Activated naive CD4-positive, alpha-beta T cell treated with anti-CD3 and anti-CD28 coated beads, Interleukin-2, amount 50 U/mL, for 24 hours (primary cell): ENCODE measurements around the gene SLC16A1.
"Not testable (repeated sequence)": the region's sequence is repeated elsewhere in the genome, so short reads cannot be mapped to it uniquely, and the experiment has no call there.

Experiments used
- H3K27ac Mint-ChIP-seq: one replicate; pipeline ENCODE4 v1.8.0; 2021; ENCODE audit warnings: mild to moderate bottlenecking, mixed read lengths
- H3K27me3 Mint-ChIP-seq: one replicate; pipeline ENCODE4 v1.8.0; 2021; ENCODE audit warnings: mixed read lengths
- H3K36me3 Mint-ChIP-seq: one replicate; pipeline ENCODE4 v1.8.0; 2021; ENCODE audit warnings: mixed read lengths
- H3K4me1 Mint-ChIP-seq: one replicate; pipeline ENCODE4 v1.8.0; 2021; ENCODE audit warnings: mixed read lengths
- H3K4me3 Mint-ChIP-seq: one replicate; pipeline ENCODE4 v1.8.0; 2021; ENCODE audit warnings: mild to moderate bottlenecking, mixed read lengths
- H3K9me3 Mint-ChIP-seq: one replicate; pipeline ENCODE4 v1.8.0; 2021; ENCODE audit warnings: mixed read lengths

SLC16A1 gene, protein sequence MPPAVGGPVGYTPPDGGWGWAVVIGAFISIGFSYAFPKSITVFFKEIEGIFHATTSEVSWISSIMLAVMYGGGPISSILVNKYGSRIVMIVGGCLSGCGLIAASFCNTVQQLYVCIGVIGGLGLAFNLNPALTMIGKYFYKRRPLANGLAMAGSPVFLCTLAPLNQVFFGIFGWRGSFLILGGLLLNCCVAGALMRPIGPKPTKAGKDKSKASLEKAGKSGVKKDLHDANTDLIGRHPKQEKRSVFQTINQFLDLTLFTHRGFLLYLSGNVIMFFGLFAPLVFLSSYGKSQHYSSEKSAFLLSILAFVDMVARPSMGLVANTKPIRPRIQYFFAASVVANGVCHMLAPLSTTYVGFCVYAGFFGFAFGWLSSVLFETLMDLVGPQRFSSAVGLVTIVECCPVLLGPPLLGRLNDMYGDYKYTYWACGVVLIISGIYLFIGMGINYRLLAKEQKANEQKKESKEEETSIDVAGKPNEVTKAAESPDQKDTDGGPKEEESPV

DNA sequence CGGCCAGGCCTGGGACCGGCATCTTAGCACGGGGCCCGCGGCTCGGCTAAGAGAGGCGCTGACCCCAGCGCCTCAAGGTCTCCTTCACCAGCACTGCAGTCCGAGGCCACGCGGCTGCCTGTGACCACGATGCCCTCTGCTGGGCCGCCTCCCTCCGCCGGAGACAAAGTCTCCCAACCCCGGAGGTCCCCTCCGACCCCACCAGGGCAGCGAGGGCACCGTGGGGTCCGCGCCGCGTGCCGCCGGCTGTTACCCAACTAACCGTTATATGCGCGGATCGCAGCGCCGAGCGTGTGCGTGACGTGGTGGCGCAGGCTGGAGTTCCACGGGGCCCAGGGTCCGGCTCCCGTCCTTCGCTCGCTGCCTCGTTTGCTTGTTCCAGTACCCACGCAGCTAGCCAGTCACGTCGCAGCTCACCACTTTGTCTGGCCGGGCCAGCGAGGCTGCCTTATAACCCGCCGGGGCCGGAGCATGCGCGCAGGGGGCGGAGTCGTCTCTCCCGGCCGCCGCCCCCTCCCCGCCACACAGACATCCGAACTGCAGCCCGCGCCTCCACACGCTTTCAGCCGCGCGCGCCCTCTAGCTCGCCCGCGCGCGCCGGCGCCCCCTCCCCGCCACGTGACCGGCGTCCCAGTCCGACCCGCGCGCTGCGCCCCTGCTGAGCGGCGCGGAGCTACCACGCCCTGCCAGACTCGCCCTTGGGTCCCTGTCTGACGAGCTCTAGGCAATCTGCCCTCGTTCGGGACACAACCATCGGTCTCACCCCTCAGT, at the start of gene SLC16A1:
TSS of gene SLC16A1 (minus strand) at position 424 of the 771 bp plus-strand sequence. CDS start 26,888 bp downstream, outside the sequence.
- Mint-ChIP-seq H3K27me3 (no peaks in the 10 kb centered on the region), H3K4me3 (peak within 1 kb of the TSS; percentile 87), H3K4me1 (peaks cover 56% of the 10 kb centered on the region), H3K9me3 (no peaks in the 10 kb centered on the region), H3K36me3 (peaks cover 13% of the 10 kb centered on the region), H3K27ac (peak within 1 kb of the TSS; percentile 99)

DNA sequence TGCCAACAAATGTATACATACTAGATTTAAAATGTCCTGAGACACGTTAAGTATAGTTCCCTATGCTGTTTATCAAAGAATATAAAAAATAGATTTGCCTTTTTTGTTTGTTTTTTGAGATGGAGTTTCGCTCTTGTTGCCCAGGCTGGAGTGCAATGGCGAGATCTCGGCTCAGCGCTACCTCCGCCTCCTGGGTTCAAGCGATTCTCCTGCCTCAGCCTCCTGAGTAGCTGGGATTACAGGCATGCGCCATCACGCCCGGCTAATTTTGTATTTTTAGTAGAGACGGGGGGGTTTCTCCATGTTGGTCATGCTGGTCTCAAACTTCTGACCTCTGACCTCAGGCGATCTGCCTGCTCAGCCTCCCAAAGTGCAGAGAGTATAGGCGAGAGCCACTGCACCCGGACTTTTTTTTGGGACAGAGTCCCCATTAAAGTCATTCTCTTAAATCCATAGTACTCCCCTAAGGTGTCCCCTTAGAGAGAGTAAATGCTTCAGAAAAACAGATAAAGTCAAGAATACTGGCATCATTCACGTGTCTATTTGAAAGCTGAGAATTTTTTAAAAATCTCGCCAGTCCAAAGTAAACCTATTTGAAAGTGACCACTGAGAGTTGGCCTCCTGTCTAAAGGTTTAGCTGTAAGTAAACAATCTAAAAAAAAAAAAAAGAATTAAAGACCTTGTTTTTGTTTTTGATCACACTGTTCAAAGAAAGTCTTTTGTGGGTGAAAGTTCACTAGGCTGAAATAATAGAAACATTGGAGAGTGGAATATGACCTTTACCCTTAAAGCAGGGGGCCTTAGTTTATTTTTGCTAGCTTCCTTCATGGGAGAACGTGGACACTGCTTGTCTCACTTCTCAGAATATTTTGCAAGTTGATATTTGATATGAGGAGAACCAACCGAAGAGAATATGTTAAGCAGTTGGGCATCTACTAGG, 48.0 kb upstream of the SLC16A1 start:
- Mint-ChIP-seq H3K4me3 (no peak overlapping the region), H3K9me3 (no peaks in the 10 kb centered on the region), H3K27me3 (no peaks in the 10 kb centered on the region), H3K27ac (no peak overlapping the region), H3K4me1 (no peaks in the 10 kb centered on the region), H3K36me3 (peaks cover 26% of the 10 kb centered on the region)

DNA sequence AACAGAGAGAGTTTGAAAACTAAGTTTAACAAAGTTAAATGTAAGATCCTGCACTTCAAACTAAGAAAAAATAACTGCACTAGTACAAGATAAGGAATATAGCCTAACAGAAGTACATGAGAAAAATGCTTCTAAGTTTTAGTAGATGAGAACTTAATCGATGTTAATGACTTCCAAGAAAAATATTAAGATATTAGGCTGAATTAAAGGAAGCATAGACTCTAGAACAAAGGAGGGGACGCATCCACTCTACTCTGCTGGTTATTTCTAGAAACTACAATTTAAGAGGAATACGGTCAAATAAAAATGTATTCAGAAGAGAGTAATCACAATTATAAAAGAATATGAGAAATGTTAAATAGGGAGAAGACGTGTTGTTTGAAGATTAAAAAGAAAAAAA, 46.3 kb upstream of the SLC16A1 start:
- no peaks in the 10 kb centered on the region for H3K4me1 Mint-ChIP-seq
- no peak overlapping the region for H3K27ac Mint-ChIP-seq
- H3K27me3 Mint-ChIP-seq: no peaks in the 10 kb centered on the region
- H3K36me3 Mint-ChIP-seq: peaks cover 21% of the 10 kb centered on the region
- no peak overlapping the region for H3K4me3 Mint-ChIP-seq
- H3K9me3 Mint-ChIP-seq: no peaks in the 10 kb centered on the region

DNA sequence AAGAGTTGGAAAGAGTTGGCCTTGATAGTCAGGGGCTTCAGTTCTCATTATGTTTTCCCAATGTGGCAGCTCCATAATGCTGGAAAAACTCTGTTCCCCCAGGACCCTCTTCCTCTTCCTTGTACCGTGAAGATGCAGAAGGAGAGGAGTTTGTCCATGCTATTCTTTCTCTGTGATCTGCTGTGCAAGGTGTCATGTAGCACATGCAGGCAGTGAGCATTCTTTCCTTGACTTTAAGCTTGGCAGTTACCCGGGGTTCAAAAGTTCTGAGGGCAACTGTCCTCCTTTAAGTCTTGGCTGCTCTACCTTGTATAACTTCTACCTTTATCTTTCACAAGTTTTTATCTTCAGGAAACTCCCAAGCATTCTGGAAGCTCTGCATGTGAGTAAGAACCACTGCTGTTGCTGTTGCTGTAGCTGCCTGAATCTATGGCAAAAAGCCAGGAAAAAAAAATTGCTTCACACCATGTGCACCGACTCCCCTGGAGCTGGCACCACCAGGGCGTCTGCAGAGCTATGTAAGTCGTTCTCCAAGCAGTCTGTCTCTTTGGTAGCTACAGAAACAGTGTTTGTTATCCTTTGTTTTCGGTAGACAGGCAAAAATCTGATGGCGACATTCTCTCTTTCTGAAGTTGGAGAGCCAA, 42.7 kb upstream of the SLC16A1 start:
- Mint-ChIP-seq H3K9me3 (no peaks in the 10 kb centered on the region), H3K4me1 (no peaks in the 10 kb centered on the region), H3K36me3 (peaks cover 15% of the 10 kb centered on the region), H3K4me3 (no peak overlapping the region), H3K27me3 (no peaks in the 10 kb centered on the region), H3K27ac (no peak overlapping the region)

DNA sequence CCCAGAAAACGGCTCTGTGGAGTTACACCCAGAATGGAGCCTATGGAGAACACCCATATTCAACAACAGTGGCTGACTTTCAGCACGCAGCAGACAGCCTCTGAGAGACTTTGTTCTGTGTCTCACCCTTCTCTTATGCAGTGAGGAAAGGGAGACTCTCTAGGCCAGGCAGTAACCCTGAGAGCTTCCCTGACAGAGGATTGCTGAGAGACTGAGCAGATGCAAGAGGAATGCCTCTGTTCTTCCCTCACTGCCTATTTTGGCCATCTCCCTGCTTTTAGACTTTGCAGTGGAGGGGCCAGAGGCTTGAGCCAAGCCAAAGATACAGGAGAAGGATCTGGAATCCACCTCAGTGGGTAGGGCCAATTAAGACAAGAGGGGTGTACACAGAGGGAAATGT, 41.8 kb upstream of the SLC16A1 start:
- Mint-ChIP-seq H3K36me3 (peaks cover 12% of the 10 kb centered on the region), H3K4me3 (no peak overlapping the region), H3K27me3 (no peaks in the 10 kb centered on the region), H3K9me3 (no peaks in the 10 kb centered on the region), H3K4me1 (no peaks in the 10 kb centered on the region), H3K27ac (no peak overlapping the region)

DNA sequence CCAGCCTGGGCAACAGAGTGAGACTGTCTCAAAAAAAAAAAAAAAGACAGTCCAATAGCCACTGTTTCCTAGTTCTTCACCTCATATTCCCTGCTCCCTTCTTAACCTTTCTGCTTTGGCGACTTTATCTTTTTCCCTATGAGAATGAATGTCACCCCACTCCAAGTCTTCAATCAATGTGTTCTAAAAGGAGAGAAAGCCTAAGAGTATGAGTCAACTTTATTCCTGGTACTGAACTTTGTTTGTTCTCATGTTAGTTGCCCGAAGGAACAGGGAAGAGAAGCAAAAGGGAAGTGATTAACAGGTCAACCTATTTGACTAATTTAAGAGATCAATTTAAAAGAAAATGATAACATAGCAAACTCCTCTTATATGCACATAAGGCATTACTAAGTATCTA, 39.9 kb upstream of the SLC16A1 start:
- Mint-ChIP-seq H3K4me3 (no peak overlapping the region), H3K36me3 (peaks cover 7% of the 10 kb centered on the region), H3K9me3 (no peaks in the 10 kb centered on the region), H3K27ac (no peak overlapping the region), H3K27me3 (no peaks in the 10 kb centered on the region), H3K4me1 (no peaks in the 10 kb centered on the region)

DNA sequence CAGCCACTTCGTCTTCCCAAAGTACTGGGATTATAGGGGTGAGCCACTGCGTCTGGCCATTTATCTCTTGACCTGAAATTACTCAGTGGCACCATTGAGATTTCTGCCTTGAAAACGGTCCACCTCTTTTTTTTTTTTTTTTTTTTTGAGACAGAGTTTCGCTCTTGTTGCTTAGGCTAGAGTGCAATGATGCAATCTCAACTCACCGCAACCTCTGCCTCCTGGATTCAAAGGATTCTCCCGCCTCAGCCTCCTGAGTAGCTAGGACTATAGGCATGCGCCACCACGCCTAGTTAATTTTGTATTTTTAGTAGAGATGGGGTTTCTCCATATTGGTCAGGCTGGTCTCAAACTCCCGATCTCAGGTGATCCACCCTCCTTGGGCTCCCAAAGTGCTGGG, 39.0 kb upstream of the SLC16A1 start:
- not testable (repeated sequence) for H3K4me1 Mint-ChIP-seq, H3K27me3 Mint-ChIP-seq, H3K9me3 Mint-ChIP-seq, H3K4me3 Mint-ChIP-seq, H3K36me3 Mint-ChIP-seq, H3K27ac Mint-ChIP-seq

DNA sequence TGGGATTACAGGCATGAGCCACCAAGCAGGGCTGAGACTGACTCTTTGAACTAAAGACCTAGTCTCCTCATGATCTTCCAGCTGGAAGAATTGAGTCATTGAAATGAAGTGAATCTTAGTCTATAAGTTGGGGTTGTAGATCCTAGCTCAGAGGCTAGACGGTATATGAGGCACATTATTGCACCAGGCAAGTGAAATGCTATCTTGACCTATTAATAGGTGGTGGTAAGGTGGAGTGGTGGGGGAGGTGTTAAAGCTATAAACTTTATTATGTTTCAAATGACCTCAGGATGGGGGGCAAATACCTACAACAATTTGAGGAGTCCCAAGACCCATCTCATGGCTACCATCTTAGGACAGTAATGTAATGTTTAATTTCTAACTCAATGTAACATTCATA, 36.8 kb upstream of the SLC16A1 start:
- peaks cover 2% of the 10 kb centered on the region for H3K36me3 Mint-ChIP-seq
- no peaks in the 10 kb centered on the region for H3K27me3 Mint-ChIP-seq
- no peaks in the 10 kb centered on the region for H3K9me3 Mint-ChIP-seq
- no peak overlapping the region for H3K27ac Mint-ChIP-seq
- no peaks in the 10 kb centered on the region for H3K4me1 Mint-ChIP-seq
- no peak overlapping the region for H3K4me3 Mint-ChIP-seq

DNA sequence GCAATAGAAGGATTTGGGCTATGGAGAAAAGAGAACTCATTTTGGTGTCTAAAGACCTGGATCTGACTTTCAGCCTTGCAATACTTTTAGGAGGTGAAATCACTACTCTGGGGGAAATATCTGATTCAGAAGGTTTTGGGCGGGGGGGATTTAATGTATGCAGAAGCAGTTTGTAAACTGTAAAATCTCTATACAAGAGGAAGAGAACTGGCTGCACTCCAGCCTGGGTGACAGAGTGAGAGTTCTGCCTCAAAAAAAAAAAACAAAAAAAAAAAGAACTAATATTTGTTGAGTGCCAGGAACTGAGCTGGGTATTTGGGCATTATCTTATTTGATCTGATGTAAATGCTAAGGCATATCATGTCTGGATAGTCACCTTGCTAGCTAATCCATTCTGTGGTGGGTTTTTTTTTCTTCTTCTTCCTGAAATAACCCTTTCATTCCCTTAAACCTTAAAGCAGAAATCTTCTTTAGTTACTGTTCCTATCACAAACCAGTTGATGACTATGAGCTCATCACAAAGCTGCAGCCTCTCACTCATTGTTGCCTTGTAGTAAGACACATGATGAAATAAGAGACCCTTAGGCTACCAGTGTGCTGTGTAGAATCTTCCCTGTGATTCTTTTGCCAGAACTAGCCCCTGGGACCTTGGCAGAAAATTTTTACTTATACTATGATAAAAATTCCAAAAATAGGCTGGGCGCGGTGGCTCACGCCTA, 35.6 kb upstream of the SLC16A1 start:
- Mint-ChIP-seq H3K27me3 (no peaks in the 10 kb centered on the region), H3K4me1 (no peaks in the 10 kb centered on the region), H3K9me3 (no peaks in the 10 kb centered on the region), H3K36me3 (peaks cover 3% of the 10 kb centered on the region), H3K4me3 (no peak overlapping the region), H3K27ac (no peak overlapping the region)

DNA sequence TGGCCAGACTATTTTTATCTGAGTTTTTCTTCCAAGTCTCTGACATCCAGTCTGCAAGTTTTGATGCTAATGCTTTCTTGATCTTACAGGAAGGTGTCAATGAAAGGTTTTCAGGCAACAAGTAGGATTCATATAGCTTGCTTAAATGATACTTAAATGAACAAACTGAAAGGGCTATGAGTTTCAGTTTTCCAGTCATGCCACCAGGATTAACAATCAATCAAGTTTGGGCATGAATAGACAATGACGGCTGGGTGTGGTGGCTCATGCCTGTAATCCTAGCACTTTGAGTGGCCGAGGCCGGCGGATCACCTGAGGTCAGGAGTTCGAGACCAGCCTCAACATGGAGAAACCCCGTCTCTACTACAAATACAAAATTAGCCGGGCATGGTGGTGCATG, 34.3 kb upstream of the SLC16A1 start:
- H3K4me3 Mint-ChIP-seq: no peak overlapping the region
- no peaks in the 10 kb centered on the region for H3K4me1 Mint-ChIP-seq
- no peak overlapping the region for H3K27ac Mint-ChIP-seq
- peaks cover 3% of the 10 kb centered on the region for H3K36me3 Mint-ChIP-seq
- no peaks in the 10 kb centered on the region for H3K27me3 Mint-ChIP-seq
- H3K9me3 Mint-ChIP-seq: no peaks in the 10 kb centered on the region

DNA sequence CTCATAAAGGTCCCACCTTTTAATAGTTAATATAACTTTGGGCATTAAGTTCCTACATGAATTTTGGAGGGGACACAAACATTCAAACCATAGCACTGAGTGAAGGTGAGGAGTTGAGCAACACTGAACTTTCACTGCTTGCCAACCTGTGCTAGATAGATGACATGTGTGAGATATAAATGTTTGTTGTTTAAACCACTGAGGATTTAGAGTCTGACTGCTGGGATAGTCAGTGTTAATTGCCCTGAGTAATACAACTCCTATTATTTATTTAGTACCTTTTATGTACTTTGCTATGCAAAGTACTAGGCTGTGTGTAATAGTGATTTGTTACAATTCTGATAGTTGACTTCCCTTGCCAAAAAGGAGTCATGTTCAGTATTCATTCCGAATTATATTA, 32.4 kb upstream of the SLC16A1 start:
- Mint-ChIP-seq H3K4me1 (no peaks in the 10 kb centered on the region), H3K4me3 (no peak overlapping the region), H3K36me3 (peaks cover 3% of the 10 kb centered on the region), H3K27ac (no peak overlapping the region), H3K27me3 (no peaks in the 10 kb centered on the region), H3K9me3 (no peaks in the 10 kb centered on the region)

DNA sequence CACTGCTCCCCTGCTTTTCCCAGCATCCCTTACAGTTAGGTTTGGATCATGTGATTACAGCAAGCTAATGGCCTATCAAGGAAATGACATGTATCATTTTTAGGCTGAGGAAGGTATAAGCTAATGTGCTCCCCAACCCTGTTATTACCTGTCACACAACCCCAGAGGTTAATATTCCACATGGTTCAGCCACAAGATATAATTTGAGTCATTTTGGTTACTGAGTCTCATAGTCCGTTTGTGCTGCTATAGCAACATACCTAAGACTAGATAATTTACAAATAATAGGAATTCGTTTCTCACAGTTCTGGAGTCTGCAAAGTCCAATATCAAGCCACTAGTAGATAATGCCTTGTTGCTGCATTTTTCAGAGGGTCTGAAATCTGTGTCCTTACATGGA, 29.1 kb upstream of the SLC16A1 start:
- Mint-ChIP-seq H3K4me1 (no peaks in the 10 kb centered on the region), H3K27ac (no peak overlapping the region), H3K4me3 (no peak overlapping the region), H3K36me3 (peaks cover 3% of the 10 kb centered on the region), H3K27me3 (no peaks in the 10 kb centered on the region), H3K9me3 (no peaks in the 10 kb centered on the region)

DNA sequence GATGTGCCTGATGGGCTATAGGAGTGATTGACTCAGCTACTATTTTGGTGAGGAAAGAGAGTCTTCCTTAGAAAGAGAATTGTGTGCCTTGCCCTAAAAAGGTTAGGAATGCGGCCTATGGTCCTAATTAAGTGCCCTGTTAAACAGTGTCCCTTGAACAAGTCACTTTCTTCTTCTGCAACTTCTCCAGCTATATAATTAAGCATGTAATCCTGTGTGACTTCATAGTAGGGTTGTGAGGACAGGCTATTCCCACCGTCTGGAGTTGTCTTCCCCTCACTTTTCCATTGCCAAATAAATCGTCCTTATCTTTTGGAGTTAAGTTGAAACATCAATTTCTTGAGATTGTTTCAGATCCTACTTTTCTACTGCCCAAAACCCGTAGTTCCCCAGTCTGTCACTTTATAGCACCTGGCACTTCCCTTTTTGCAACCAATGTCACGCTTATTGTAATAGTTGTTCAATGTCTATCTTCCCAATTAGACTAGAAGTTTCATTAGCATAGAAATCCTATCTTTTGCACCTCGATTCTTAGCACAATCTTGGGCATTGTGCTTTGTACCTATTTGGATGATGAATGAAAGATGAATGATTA, 27.6 kb upstream of the SLC16A1 start:
- no peaks in the 10 kb centered on the region for H3K27me3 Mint-ChIP-seq
- H3K27ac Mint-ChIP-seq: no peak overlapping the region
- H3K4me1 Mint-ChIP-seq: no peaks in the 10 kb centered on the region
- no peak overlapping the region for H3K4me3 Mint-ChIP-seq
- H3K36me3 Mint-ChIP-seq: peaks cover 3% of the 10 kb centered on the region
- H3K9me3 Mint-ChIP-seq: no peaks in the 10 kb centered on the region

DNA sequence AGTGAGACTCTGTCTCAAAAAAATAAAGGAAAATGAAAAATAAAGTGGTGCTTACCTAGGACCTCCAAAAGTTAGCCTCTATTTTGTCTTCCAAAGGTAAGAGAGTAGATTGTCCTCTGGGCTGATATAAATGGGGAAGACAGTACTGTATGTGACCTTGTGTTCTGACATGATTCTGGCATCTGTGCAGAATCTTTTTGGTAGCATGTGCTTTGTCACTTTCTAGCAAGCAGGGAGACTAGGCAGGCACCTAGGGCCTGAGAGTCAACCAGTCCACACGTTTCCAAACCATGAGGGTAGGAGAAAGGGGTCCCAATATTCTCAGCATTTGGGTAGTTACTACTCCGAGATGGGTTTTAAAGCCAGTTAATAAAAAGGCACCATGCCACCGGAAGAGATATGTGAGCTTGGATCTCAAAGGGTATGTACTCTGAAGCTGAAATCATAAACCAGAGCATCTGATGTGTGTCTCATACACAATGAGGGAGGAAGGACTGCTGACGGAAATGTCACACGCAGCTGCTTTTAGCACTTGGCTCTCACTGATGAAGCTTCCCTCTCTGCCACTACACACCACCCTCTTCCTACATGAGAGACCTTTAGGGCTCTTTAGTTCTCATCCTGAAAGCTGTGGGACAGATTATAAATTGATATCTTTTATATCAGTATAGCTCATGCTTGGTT, 27.0 kb upstream of the SLC16A1 start:
- no peaks in the 10 kb centered on the region for H3K4me1 Mint-ChIP-seq
- no peak overlapping the region for H3K27ac Mint-ChIP-seq
- H3K9me3 Mint-ChIP-seq: no peaks in the 10 kb centered on the region
- peaks cover 3% of the 10 kb centered on the region for H3K36me3 Mint-ChIP-seq
- no peak overlapping the region for H3K4me3 Mint-ChIP-seq
- no peaks in the 10 kb centered on the region for H3K27me3 Mint-ChIP-seq
